ENCODE data around the gene TXK.

DNA sequence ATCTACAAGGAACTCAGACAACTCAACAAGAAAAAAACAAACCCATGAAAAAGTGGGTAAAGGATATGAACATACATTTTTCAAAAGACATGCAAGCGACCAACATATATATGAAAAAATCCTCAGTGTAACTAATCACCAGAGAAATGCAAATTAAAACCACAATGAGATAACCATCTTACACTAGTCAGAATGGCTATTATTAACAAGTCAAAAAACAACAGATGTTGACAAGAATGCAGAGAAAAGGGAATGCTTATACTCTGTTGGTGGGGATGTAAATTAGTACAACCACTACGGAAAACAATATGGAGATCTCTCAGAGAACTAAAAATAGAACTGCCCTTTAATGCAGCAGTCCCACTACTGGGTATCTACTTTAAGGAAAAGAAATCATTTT, 105.4 kb downstream of the TXK start:
- TF ChIP-seq SCRT1 (tag by site-specific recombination; IDR thresholded peaks at IDR 0.05; ENCODE audit: borderline replicate concordance): no peak
- TF ChIP-seq, protein P1, sequence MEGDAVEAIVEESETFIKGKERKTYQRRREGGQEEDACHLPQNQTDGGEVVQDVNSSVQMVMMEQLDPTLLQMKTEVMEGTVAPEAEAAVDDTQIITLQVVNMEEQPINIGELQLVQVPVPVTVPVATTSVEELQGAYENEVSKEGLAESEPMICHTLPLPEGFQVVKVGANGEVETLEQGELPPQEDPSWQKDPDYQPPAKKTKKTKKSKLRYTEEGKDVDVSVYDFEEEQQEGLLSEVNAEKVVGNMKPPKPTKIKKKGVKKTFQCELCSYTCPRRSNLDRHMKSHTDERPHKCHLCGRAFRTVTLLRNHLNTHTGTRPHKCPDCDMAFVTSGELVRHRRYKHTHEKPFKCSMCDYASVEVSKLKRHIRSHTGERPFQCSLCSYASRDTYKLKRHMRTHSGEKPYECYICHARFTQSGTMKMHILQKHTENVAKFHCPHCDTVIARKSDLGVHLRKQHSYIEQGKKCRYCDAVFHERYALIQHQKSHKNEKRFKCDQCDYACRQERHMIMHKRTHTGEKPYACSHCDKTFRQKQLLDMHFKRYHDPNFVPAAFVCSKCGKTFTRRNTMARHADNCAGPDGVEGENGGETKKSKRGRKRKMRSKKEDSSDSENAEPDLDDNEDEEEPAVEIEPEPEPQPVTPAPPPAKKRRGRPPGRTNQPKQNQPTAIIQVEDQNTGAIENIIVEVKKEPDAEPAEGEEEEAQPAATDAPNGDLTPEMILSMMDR (tag by site-specific recombination; IDR thresholded peaks at IDR 0.05): no peak
- TF ChIP-seq, protein P2, sequence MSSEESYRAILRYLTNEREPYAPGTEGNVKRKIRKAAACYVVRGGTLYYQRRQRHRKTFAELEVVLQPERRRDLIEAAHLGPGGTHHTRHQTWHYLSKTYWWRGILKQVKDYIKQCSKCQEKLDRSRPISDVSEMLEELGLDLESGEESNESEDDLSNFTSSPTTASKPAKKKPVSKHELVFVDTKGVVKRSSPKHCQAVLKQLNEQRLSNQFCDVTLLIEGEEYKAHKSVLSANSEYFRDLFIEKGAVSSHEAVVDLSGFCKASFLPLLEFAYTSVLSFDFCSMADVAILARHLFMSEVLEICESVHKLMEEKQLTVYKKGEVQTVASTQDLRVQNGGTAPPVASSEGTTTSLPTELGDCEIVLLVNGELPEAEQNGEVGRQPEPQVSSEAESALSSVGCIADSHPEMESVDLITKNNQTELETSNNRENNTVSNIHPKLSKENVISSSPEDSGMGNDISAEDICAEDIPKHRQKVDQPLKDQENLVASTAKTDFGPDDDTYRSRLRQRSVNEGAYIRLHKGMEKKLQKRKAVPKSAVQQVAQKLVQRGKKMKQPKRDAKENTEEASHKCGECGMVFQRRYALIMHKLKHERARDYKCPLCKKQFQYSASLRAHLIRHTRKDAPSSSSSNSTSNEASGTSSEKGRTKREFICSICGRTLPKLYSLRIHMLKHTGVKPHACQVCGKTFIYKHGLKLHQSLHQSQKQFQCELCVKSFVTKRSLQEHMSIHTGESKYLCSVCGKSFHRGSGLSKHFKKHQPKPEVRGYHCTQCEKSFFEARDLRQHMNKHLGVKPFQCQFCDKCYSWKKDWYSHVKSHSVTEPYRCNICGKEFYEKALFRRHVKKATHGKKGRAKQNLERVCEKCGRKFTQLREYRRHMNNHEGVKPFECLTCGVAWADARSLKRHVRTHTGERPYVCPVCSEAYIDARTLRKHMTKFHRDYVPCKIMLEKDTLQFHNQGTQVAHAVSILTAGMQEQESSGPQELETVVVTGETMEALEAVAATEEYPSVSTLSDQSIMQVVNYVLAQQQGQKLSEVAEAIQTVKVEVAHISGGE (tag by site-specific recombination; conservative IDR thresholded peaks at IDR 0.05; ENCODE audit: low read depth): no peak
- no peak for TF ChIP-seq SP2 (tag by site-specific recombination; IDR thresholded peaks at IDR 0.05)
- no peak for TF ChIP-seq KLF16 (tag by site-specific recombination; IDR thresholded peaks at IDR 0.05)
- TF ChIP-seq ZNF792 (tag by site-specific recombination; IDR thresholded peaks at IDR 0.05): no peak
- no peak for TF ChIP-seq ZNF658 (tag by site-specific recombination; IDR thresholded peaks at IDR 0.05)
- no peak for TF ChIP-seq TRIM28 (IDR thresholded peaks at IDR 0.05; ENCODE audit: borderline replicate concordance, low read length)

All from HEK293 (cell line).